Karpas-422 (cell line): ENCODE data around the gene KRTAP21-2. TPM values are rescaled to one million over a fixed set of nuclear protein-coding genes. Genes with fewer than 3 reads are reported as not detected.

Experiments
- DNase-seq: peaks from one replicate; pipeline ENCODE4 v3.0.0-alpha.2; 2015
- H2AFZ ChIP-seq: fragments of 200-600 bp; sonication (generic); 2 replicates; pipeline ENCODE4 v1.6.1; 2014; ENCODE audit warnings: antibody characterized with exemption, low read length, mixed read lengths
- H3K27ac ChIP-seq: fragments of 200-600 bp; sonication (generic); 2 replicates; pipeline ENCODE4 v1.5.1; 2014; ENCODE audit warnings: mild to moderate bottlenecking, low read length, moderate library complexity
- H3K27me3 ChIP-seq: fragments of 200-600 bp; sonication (generic); 2 replicates; pipeline ENCODE4 v1.6.1; 2014; ENCODE audit warnings: low read length, mixed read lengths
- H3K36me3 ChIP-seq: fragments of 200-600 bp; sonication (generic); 2 replicates; pipeline ENCODE4 v1.6.1; 2014; ENCODE audit warnings: low read length, mixed read lengths; ENCODE audit not compliant: insufficient read depth
- H3K4me1 ChIP-seq: fragments of 200-600 bp; sonication (generic); 2 replicates; pipeline ENCODE4 v1.6.1; 2014; ENCODE audit warnings: mild to moderate bottlenecking, low read length, mixed read lengths
- H3K4me2 ChIP-seq: fragments of 200-600 bp; sonication (generic); 2 replicates; pipeline ENCODE4 v1.6.1; 2014; ENCODE audit warnings: low read length, low read depth, mild to moderate bottlenecking; ENCODE audit not compliant: poor library complexity, severe bottlenecking
- H3K4me3 ChIP-seq: fragments of 200-600 bp; sonication (generic); 2 replicates; pipeline ENCODE4 v1.5.1; 2014; ENCODE audit warnings: mild to moderate bottlenecking, antibody characterized with exemption, low read length, mixed read lengths
- H3K79me2 ChIP-seq: fragments of 200-600 bp; sonication (generic); 2 replicates; pipeline ENCODE4 v1.6.1; 2014; ENCODE audit warnings: mild to moderate bottlenecking, low read length, mixed read lengths
- H3K9ac ChIP-seq: fragments of 200-600 bp; sonication (generic); 2 replicates; pipeline ENCODE4 v1.6.0; 2014; ENCODE audit warnings: low read length
- H3K9me2 ChIP-seq: fragments of 200-600 bp; sonication (generic), shearing (Covaris generic); replicated peaks from 2 replicates; pipeline ENCODE4 v1.6.0; 2014; ENCODE audit warnings: mild to moderate bottlenecking, low read length, moderate library complexity; ENCODE audit not compliant: insufficient read depth
- H3K9me3 ChIP-seq: fragments of 300-700, 200-600 bp; sonication (generic); 2 replicates; pipeline ENCODE4 v1.6.1; 2014; ENCODE audit warnings: low read length, mixed read lengths
- H4K20me1 ChIP-seq: fragments of 200-600 bp; sonication (generic); 2 replicates; pipeline ENCODE4 v1.6.1; 2014; ENCODE audit warnings: mild to moderate bottlenecking, antibody characterized with exemption, low read length, low read depth; ENCODE audit not compliant: insufficient read depth
- small RNA-seq: library from RNA; depleted of rRNA; stranded (forward); fragments of <200 nt; gene quantifications from one replicate; pipeline ENCODE3, GENCODE V24; 2014
- total RNA-seq: library from RNA; depleted of rRNA; stranded (reverse); fragments of >200 nt; shearing (Covaris generic); gene quantifications from 2 replicates; pipeline ENCODE4 v1.2.3, GENCODE V29; 2014; ENCODE audit warnings: low replicate concordance; rRNA removed

KRTAP21-2 gene
- total RNA-seq, 1 experiment from 2014 or later: not detected

DNA sequence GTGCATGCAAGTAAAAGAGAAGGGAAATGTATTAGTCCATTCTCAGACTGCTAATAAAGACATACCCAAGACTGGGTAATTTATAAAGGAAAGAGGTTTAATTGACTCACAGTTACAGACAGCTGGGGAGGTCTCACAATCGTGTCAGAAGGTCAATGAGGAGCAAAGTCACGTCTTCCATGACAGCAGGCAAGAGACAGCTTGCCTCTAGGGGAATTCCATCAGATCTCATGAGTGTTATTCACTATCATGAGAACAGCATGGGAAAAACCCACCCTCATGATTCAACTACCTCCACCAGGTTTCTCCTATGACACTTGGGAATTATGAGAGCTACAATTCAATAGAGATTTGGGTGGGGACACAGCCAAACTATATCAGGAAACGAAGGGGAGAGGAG is 36.6 kb downstream of the KRTAP21-2 start:
- Histone ChIP-seq H3K36me3 (no peaks in the 10 kb centered on the region), H3K9me2 (no peaks in the 10 kb centered on the region), H3K9me3 (peaks cover 14% of the 10 kb centered on the region; the same call in 1 of the 2 replicates), H3K27ac (no peak overlapping the region), H3K27me3 (no peaks in the 10 kb centered on the region), H3K4me2 (no peak overlapping the region), H3K9ac (no peak overlapping the region), H2AFZ (no peak overlapping the region), H4K20me1 (no peaks in the 10 kb centered on the region), H3K79me2 (no peaks in the 10 kb centered on the region), H3K4me3 (no peak overlapping the region), H3K4me1 (no peaks in the 10 kb centered on the region)
- DNase-seq: no peak

GRCh38 chr21:30707409-30707808 is 39.6 kb downstream of the KRTAP21-2 start:
- Histone ChIP-seq H2AFZ (no peak overlapping the region), H3K27me3 (no peaks in the 10 kb centered on the region), H4K20me1 (no peaks in the 10 kb centered on the region), H3K4me2 (no peak overlapping the region), H3K9me2 (no peaks in the 10 kb centered on the region), H3K4me3 (no peak overlapping the region), H3K4me1 (no peaks in the 10 kb centered on the region), H3K27ac (no peak overlapping the region), H3K9me3 (peaks cover 13% of the 10 kb centered on the region; the same call in 1 of the 2 replicates), H3K9ac (no peak overlapping the region), H3K36me3 (no peaks in the 10 kb centered on the region), H3K79me2 (no peaks in the 10 kb centered on the region)
- no peak for DNase-seq

Small RNA genes within 50 kb of the gene (small RNA-seq; reads per million reads assigned to genes)
- gene AP000244.1: not detected
- not detected for gene KRTAP21-3

Other genes with a start within 250 kb of the KRTAP21-2 start
- not detected in 2 replicates for gene KRTAP19-5, start 245.1 kb downstream of the KRTAP21-2 start, total RNA-seq
- not detected in 2 replicates for gene KRTAP19-6, start 205.4 kb downstream of the KRTAP21-2 start, total RNA-seq
- not detected in 2 replicates for gene KRTAP19-7, start 185.9 kb downstream of the KRTAP21-2 start, total RNA-seq
- gene KRTAP22-2, start 156.9 kb downstream of the KRTAP21-2 start, total RNA-seq: not detected in 2 replicates
- gene KRTAP6-3, start 154.8 kb downstream of the KRTAP21-2 start, total RNA-seq: not detected in 2 replicates
- gene KRTAP6-2, start 148.4 kb downstream of the KRTAP21-2 start, total RNA-seq: not detected in 2 replicates
- gene KRTAP22-1, start 146.2 kb downstream of the KRTAP21-2 start, total RNA-seq: not detected in 2 replicates
- not detected in 2 replicates for gene KRTAP6-1, start 133.3 kb downstream of the KRTAP21-2 start, total RNA-seq
- gene KRTAP20-1, start 130.8 kb downstream of the KRTAP21-2 start, total RNA-seq: not detected in 2 replicates
- gene KRTAP20-4, start 126.6 kb downstream of the KRTAP21-2 start, total RNA-seq: not detected in 2 replicates
- not detected in 2 replicates for gene KRTAP20-2, start 112.1 kb downstream of the KRTAP21-2 start, total RNA-seq
- gene KRTAP20-3, start 104.4 kb downstream of the KRTAP21-2 start, total RNA-seq: not detected in 2 replicates
- not detected in 2 replicates for gene KRTAP21-3, start 28.5 kb downstream of the KRTAP21-2 start, total RNA-seq
- gene KRTAP21-1, start 8.2 kb upstream of the KRTAP21-2 start, total RNA-seq: not detected in 2 replicates
- not detected in 2 replicates for gene KRTAP8-1, start 66.0 kb upstream of the KRTAP21-2 start, total RNA-seq
- not detected in 2 replicates for gene KRTAP7-1, start 82.5 kb upstream of the KRTAP21-2 start, total RNA-seq
- gene KRTAP11-1, start 134.3 kb upstream of the KRTAP21-2 start, total RNA-seq: not detected in 2 replicates